Erythroblast (primary cell): ENCODE data around the gene NPTXR.

Experiments
- DNase-seq, 2 experiments: peaks; one replicate each; lab custom pipeline; 2025; lab: John Stamatoyannopoulos, UW
- GATA1 ChIP-seq: IDR thresholded peaks from 2 replicates; pipeline ENCODE4 v1.6.1; 2011; ENCODE audit warnings: low read depth, mild to moderate bottlenecking, control low read depth, low read length, moderate library complexity
- POLR2A ChIP-seq: IDR thresholded peaks from 2 replicates; pipeline ENCODE4 v1.6.1; 2011; ENCODE audit warnings: mild to moderate bottlenecking, low read length

NPTXR gene

GRCh38 chr22:38850941-38851849 is 7.4 kb upstream of the NPTXR start:
- TF ChIP-seq POLR2A (no peak), GATA1 (no peak)
- no peak for DNase-seq

- no peak for DNase-seq
- TF ChIP-seq POLR2A (no peak), GATA1 (no peak)
Observed at GRCh38 chr22:38850399-38850798, 6.6 kb upstream of the NPTXR start.

- no peak for TF ChIP-seq GATA1
- TF ChIP-seq POLR2A: no peak
- DNase-seq: no peak
Observed at GRCh38 chr22:38849811-38850210, 6.0 kb upstream of the NPTXR start.

GRCh38 chr22:38846412-38846811 is 2.6 kb upstream of the NPTXR start:
- no peak for DNase-seq
- TF ChIP-seq POLR2A (no peak), GATA1 (no peak)

GRCh38 chr22:38845004-38845740 is 1.3 kb upstream of the NPTXR start:
- no peak for DNase-seq
- TF ChIP-seq GATA1 (no peak), POLR2A (no peak)

GRCh38 chr22:38844315-38845003 is 631 bp upstream of the NPTXR start:
- TF ChIP-seq GATA1 (no peak), POLR2A (no peak)

GRCh38 chr22:38843201-38843656 is 599 bp downstream of the NPTXR start:
- DNase-seq: peak; percentile 47 to 55

More at GRCh38 chr22:38844315-38845003, 631 bp upstream of the NPTXR start:
- no peak for DNase-seq

GRCh38 chr22:38842512-38843200 is 1.2 kb downstream of the NPTXR start:
- no peak for DNase-seq
- no peak for TF ChIP-seq POLR2A
- TF ChIP-seq GATA1: no peak

More at GRCh38 chr22:38843201-38843656, 599 bp downstream of the NPTXR start:
- no peak for TF ChIP-seq POLR2A
- no peak for TF ChIP-seq GATA1

GRCh38 chr22:38841635-38842034 is 2.2 kb downstream of the NPTXR start:
- no peak for TF ChIP-seq GATA1
- TF ChIP-seq POLR2A: no peak

GRCh38 chr22:38841211-38841610 is 2.6 kb downstream of the NPTXR start:
- DNase-seq: no peak
- no peak for TF ChIP-seq GATA1

More at GRCh38 chr22:38841635-38842034, 2.2 kb downstream of the NPTXR start:
- DNase-seq: no peak

GRCh38 chr22:38840129-38840528 is 3.7 kb downstream of the NPTXR start:
- TF ChIP-seq POLR2A (no peak), GATA1 (no peak)
- no peak for DNase-seq

GRCh38 chr22:38839686-38840085 is 4.1 kb downstream of the NPTXR start:
- DNase-seq: no peak
- TF ChIP-seq POLR2A: no peak
- no peak for TF ChIP-seq GATA1

GRCh38 chr22:38837414-38837928 is 6.4 kb downstream of the NPTXR start:
- no peak for DNase-seq
- no peak for TF ChIP-seq POLR2A
